Measurements from ENCODE around the gene LRP1.

The LRP1 gene

GRCh38 chr12:57177354-57177753, 49.1 kb downstream of the LRP1 start:
- Histone ChIP-seq H3K4me3 (ENCODE audit: low read length, poor library complexity, severe bottlenecking) (no peak overlapping the region), H4K20me1 (ENCODE audit: insufficient read depth, low read length, poor library complexity, severe bottlenecking) (no peaks in the 10 kb centered on the region), H3K27me3 (ENCODE audit: insufficient read depth, low read length, poor library complexity, severe bottlenecking) (no peaks in the 10 kb centered on the region), H3K9ac (ENCODE audit: low read depth, low read length, poor library complexity, severe bottlenecking) (no peak overlapping the region), H3K79me2 (ENCODE audit: insufficient read depth, low read length) (no peaks in the 10 kb centered on the region), H2AFZ (ENCODE audit: low read length) (no peak overlapping the region), H3K9me3 (ENCODE audit: insufficient read depth, low read depth, low read length) (no peaks in the 10 kb centered on the region), H3F3A (ENCODE audit: low read depth) (no peaks in the 10 kb centered on the region), H3K36me3 (ENCODE audit: insufficient read depth, low read length) (no peaks in the 10 kb centered on the region), H3K4me2 (ENCODE audit: low read depth, low read length, poor library complexity, severe bottlenecking) (no peak overlapping the region), H3K4me1 (ENCODE audit: insufficient read depth, low read length, poor library complexity, severe bottlenecking) (no peaks in the 10 kb centered on the region), H3K9me2 (replicated peaks; ENCODE audit: low read depth, low read length) (no peaks in the 10 kb centered on the region)
- TF ChIP-seq EZH2phosphoT487 (IDR thresholded peaks at IDR 0.05; ENCODE audit: borderline replicate concordance) (no peak), CTCF (conservative IDR thresholded peaks at IDR 0.05; ENCODE audit: low read length) (no peak)

- Histone ChIP-seq H3K4me1 (ENCODE audit: insufficient read depth, low read length, poor library complexity, severe bottlenecking) (no peaks in the 10 kb centered on the region), H3K9ac (ENCODE audit: low read depth, low read length, poor library complexity, severe bottlenecking) (no peak overlapping the region), H3K36me3 (ENCODE audit: insufficient read depth, low read length) (no peaks in the 10 kb centered on the region), H2AFZ (ENCODE audit: low read length) (no peak overlapping the region), H4K20me1 (ENCODE audit: insufficient read depth, low read length, poor library complexity, severe bottlenecking) (no peaks in the 10 kb centered on the region), H3K79me2 (ENCODE audit: insufficient read depth, low read length) (no peaks in the 10 kb centered on the region), H3K4me3 (ENCODE audit: low read length, poor library complexity, severe bottlenecking) (no peak overlapping the region), H3K27me3 (ENCODE audit: insufficient read depth, low read length, poor library complexity, severe bottlenecking) (no peaks in the 10 kb centered on the region), H3K4me2 (ENCODE audit: low read depth, low read length, poor library complexity, severe bottlenecking) (no peak overlapping the region), H3F3A (ENCODE audit: low read depth) (no peaks in the 10 kb centered on the region), H3K9me3 (ENCODE audit: insufficient read depth, low read depth, low read length) (no peaks in the 10 kb centered on the region), H3K9me2 (replicated peaks; ENCODE audit: low read depth, low read length) (no peaks in the 10 kb centered on the region)
- TF ChIP-seq CTCF (conservative IDR thresholded peaks at IDR 0.05; ENCODE audit: low read length) (no peak), EZH2phosphoT487 (IDR thresholded peaks at IDR 0.05; ENCODE audit: borderline replicate concordance) (no peak)
Observed at GRCh38 chr12:57178213-57178612, 49.9 kb downstream of the LRP1 start.

- no peak overlapping the region for H3K4me2 ChIP-seq (ENCODE audit: low read depth, low read length, poor library complexity, severe bottlenecking)
- no peak overlapping the region for H3K4me3 ChIP-seq (ENCODE audit: low read length, poor library complexity, severe bottlenecking)
- H3K36me3 ChIP-seq (ENCODE audit: insufficient read depth, low read length), result no peaks in the 10 kb centered on the region
- H3K79me2 ChIP-seq (ENCODE audit: insufficient read depth, low read length), result no peaks in the 10 kb centered on the region
- TF ChIP-seq CTCF (conservative IDR thresholded peaks at IDR 0.05; ENCODE audit: low read length), result no peak
- TF ChIP-seq EZH2phosphoT487 (IDR thresholded peaks at IDR 0.05; ENCODE audit: borderline replicate concordance), result no peak
- no peaks in the 10 kb centered on the region for H3F3A ChIP-seq (ENCODE audit: low read depth)
- H3K4me1 ChIP-seq (ENCODE audit: insufficient read depth, low read length, poor library complexity, severe bottlenecking), result no peaks in the 10 kb centered on the region
- H3K27me3 ChIP-seq (ENCODE audit: insufficient read depth, low read length, poor library complexity, severe bottlenecking), result no peaks in the 10 kb centered on the region
- H4K20me1 ChIP-seq (ENCODE audit: insufficient read depth, low read length, poor library complexity, severe bottlenecking), result no peaks in the 10 kb centered on the region
- H3K9me2 ChIP-seq (replicated peaks; ENCODE audit: low read depth, low read length), result no peaks in the 10 kb centered on the region
- no peak overlapping the region for H2AFZ ChIP-seq (ENCODE audit: low read length)
- H3K9me3 ChIP-seq (ENCODE audit: insufficient read depth, low read depth, low read length), result no peaks in the 10 kb centered on the region
- H3K9ac ChIP-seq (ENCODE audit: low read depth, low read length, poor library complexity, severe bottlenecking), result no peak overlapping the region
Observed at GRCh38 chr12:57179331-57180086, 51.2 kb downstream of the LRP1 start.

Data from Loucy (cell line).